Activated T-helper 9 cell treated with anti-CD3 and anti-CD28 coated beads, Interleukin-2, amount 50 U/mL, for 16 hours (primary cell): ENCODE results near the gene SRSF7.
"Not testable (repeated sequence)": the region's sequence is repeated elsewhere in the genome, so short reads cannot be mapped to it uniquely, and the experiment has no call there.

Experiments used
- DNase-seq: peaks from one replicate; pipeline ENCODE4 v3.0.0-alpha.2; 2020; ENCODE audit warnings: low read depth

SRSF7 gene

GRCh38 chr2:38754049-38754448 lies 2.9 kb upstream of the SRSF7 start:
- no peak for DNase-seq

- no peak for DNase-seq
Measured at GRCh38 chr2:38751596-38752410, 642 bp upstream of the SRSF7 start.

GRCh38 chr2:38750011-38750890 lies 910 bp downstream of the SRSF7 start:
- DNase-seq = peak; percentile 36

- no peak for DNase-seq
Measured at GRCh38 chr2:38748943-38749804, 2.0 kb downstream of the SRSF7 start.

- DNase-seq = no peak
Measured at GRCh38 chr2:38748391-38748790, 2.8 kb downstream of the SRSF7 start.

GRCh38 chr2:38747819-38748218 lies 3.3 kb downstream of the SRSF7 start:
- no peak for DNase-seq

GRCh38 chr2:38747007-38747424 lies 4.1 kb downstream of the SRSF7 start:
- no peak for DNase-seq

GRCh38 chr2:38745267-38745666 lies 5.9 kb downstream of the SRSF7 start:
- DNase-seq = no peak

GRCh38 chr2:38744399-38744780 lies 6.8 kb downstream of the SRSF7 start:
- no peak for DNase-seq

- no peak for DNase-seq
Measured at GRCh38 chr2:38743672-38744398, 7.3 kb downstream of the SRSF7 start.

GRCh38 chr2:38742797-38743559 lies 8.2 kb downstream of the SRSF7 start:
- no peak for DNase-seq

- no peak for DNase-seq
Measured at GRCh38 chr2:38740851-38741731, 10.1 kb downstream of the SRSF7 start.

GRCh38 chr2:38739524-38739923 lies 11.6 kb downstream of the SRSF7 start:
- no peak for DNase-seq

- DNase-seq = no peak
Measured at GRCh38 chr2:38737925-38738324, 13.2 kb downstream of the SRSF7 start.

GRCh38 chr2:38737000-38737698 lies 14.0 kb downstream of the SRSF7 start:
- not testable (repeated sequence) for DNase-seq

- no peak for DNase-seq
Measured at GRCh38 chr2:38735999-38736320, 15.2 kb downstream of the SRSF7 start.

GRCh38 chr2:38734299-38735058 lies 16.7 kb downstream of the SRSF7 start:
- no peak for DNase-seq

- DNase-seq = no peak
Measured at GRCh38 chr2:38733300-38733971, 17.7 kb downstream of the SRSF7 start.
